ENCODE results near the gene GRHL3. TPM values are rescaled to one million over a fixed set of nuclear protein-coding genes. Genes with fewer than 3 reads are reported as not detected.

The GRHL3 gene
- total RNA-seq, 1 donor from 2014 or later = 20.5 TPM

DNA sequence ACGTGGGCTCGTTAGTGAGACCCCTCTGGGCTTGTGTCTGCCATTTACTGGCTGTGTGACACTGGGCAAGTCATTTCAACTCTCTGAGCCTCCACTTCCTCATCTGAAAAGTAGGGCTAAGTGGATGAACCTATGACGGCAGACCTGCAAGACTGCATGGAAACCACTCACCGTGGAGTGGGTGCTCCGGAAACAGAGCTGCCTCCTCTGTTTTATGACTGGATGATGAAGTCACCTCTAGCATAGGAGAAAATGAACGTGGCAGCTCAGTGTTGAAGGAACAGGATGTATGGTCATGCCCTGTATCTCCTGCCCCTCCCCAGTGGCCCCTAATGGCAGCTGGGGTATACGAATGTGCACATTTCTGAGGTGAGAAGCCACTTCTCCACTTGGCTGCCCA, 53.9 kb downstream of the GRHL3 start:
- no peak overlapping the region for H3K4me3 ChIP-seq (ENCODE audit: low read depth, low read length)
- H3K27me3 ChIP-seq (ENCODE audit: control insufficient read depth, insufficient read depth, low read length) = no peaks in the 10 kb centered on the region
- H3K36me3 ChIP-seq (ENCODE audit: control insufficient read depth, insufficient read depth, low read length) = peaks cover 2% of the 10 kb centered on the region
- DNase-seq (ENCODE audit: low read depth) (peak; percentile 51), FAIRE-seq (no peak)
- TF ChIP-seq, protein P1, sequence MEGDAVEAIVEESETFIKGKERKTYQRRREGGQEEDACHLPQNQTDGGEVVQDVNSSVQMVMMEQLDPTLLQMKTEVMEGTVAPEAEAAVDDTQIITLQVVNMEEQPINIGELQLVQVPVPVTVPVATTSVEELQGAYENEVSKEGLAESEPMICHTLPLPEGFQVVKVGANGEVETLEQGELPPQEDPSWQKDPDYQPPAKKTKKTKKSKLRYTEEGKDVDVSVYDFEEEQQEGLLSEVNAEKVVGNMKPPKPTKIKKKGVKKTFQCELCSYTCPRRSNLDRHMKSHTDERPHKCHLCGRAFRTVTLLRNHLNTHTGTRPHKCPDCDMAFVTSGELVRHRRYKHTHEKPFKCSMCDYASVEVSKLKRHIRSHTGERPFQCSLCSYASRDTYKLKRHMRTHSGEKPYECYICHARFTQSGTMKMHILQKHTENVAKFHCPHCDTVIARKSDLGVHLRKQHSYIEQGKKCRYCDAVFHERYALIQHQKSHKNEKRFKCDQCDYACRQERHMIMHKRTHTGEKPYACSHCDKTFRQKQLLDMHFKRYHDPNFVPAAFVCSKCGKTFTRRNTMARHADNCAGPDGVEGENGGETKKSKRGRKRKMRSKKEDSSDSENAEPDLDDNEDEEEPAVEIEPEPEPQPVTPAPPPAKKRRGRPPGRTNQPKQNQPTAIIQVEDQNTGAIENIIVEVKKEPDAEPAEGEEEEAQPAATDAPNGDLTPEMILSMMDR (IDR thresholded peaks at IDR 0.05; ENCODE audit: insufficient read depth, low read length, severe bottlenecking) = no peak

DNA sequence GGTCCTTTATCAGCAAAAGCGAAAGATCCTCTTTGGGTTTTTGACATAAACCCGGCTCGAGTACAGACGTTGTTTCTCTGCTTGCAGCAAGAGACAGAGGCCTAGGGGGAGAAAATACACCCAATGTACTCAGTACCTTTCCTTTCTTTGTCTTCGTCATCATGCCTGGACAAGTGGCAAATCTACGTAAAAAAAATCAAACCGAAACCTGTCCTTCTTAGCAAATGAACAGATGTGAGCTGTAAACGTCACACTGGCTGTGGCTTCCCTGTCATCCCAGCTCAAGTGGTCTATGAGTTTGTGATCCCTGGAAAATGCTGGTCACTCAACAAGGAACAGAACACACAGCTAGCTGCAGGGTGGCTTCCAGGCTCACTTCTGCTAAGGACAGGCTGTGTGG, 54.6 kb downstream of the GRHL3 start:
- DNase-seq (ENCODE audit: low read depth) (peak; percentile 83), FAIRE-seq (no peak)
- H3K36me3 ChIP-seq (ENCODE audit: control insufficient read depth, insufficient read depth, low read length) = peaks cover 2% of the 10 kb centered on the region

GRCh38 chr1:24374891-24375786, 56.0 kb downstream of the GRHL3 start:
- TF ChIP-seq, protein P1 (IDR thresholded peaks at IDR 0.05; ENCODE audit: insufficient read depth, low read length, severe bottlenecking) = no peak
- FAIRE-seq (no peak), DNase-seq (ENCODE audit: low read depth) (peak; percentile 90)
- Histone ChIP-seq H3K4me3 (ENCODE audit: low read depth, low read length) (no peak overlapping the region), H3K27me3 (ENCODE audit: control insufficient read depth, insufficient read depth, low read length) (no peaks in the 10 kb centered on the region), H3K36me3 (ENCODE audit: control insufficient read depth, insufficient read depth, low read length) (no peaks in the 10 kb centered on the region)

More for the DNA sequence above, 54.6 kb downstream of the GRHL3 start:
- Histone ChIP-seq H3K27me3 (ENCODE audit: control insufficient read depth, insufficient read depth, low read length) (no peaks in the 10 kb centered on the region), H3K4me3 (ENCODE audit: low read depth, low read length) (no peak overlapping the region)
- TF ChIP-seq, protein P1 (IDR thresholded peaks at IDR 0.05; ENCODE audit: insufficient read depth, low read length, severe bottlenecking) = no peak

DNA sequence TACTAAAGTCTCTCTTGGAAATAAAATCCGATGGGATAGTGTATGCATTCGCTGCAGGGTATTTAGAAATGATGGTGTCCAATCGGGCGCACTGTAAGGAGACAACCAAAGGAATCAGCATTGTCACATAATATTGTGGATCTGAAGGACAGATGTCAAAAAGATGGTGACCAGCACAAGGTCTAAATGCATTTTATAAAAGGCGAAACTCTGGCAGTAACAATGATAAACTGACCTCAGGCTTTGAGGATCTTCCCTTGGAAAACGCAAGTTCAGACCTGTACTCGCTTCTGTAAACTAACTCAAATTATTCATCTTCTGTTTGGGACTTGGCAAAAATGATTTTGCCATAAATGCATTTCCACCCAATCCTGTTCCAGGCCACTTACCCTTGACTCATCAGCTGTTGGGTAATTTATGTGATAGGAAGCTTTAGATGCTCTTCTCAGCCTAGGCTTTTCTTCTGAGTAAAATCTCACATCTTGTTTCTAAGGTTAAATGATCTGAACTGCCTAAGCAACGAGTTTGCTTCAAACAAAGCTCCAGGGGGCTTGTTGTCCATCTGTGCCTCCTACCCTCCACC, 60.7 kb downstream of the GRHL3 start:
- Histone ChIP-seq H3K27me3 (ENCODE audit: control insufficient read depth, insufficient read depth, low read length) (no peaks in the 10 kb centered on the region), H3K4me3 (ENCODE audit: low read depth, low read length) (no peak overlapping the region), H3K36me3 (ENCODE audit: control insufficient read depth, insufficient read depth, low read length) (no peaks in the 10 kb centered on the region)
- TF ChIP-seq, protein P1 (IDR thresholded peaks at IDR 0.05; ENCODE audit: insufficient read depth, low read length, severe bottlenecking) = no peak
- FAIRE-seq (peak; percentile 94), DNase-seq (ENCODE audit: low read depth) (peak; percentile 99)

DNA sequence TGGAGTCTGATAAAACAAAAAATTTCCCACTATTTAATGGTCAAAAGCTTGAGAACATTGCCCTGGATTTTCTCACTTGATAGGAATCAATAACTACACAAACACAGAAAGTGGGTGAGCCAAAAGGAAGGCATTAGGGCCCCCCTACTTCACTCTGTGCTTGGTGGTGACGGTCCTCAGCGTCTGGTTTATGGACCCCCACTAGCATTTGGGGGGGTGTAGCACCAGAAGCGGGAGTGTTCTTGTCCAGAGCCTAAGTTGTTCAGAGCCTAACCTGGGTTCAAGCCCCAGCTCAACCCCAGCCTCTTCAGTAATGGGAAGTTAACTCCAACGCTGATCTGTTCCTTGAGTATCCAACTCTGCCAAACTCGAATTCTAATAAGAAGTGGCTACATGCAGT, 61.4 kb downstream of the GRHL3 start:
- H3K36me3 ChIP-seq (ENCODE audit: control insufficient read depth, insufficient read depth, low read length) = no peaks in the 10 kb centered on the region
- no peaks in the 10 kb centered on the region for H3K27me3 ChIP-seq (ENCODE audit: control insufficient read depth, insufficient read depth, low read length)
- DNase-seq (ENCODE audit: low read depth) (no peak), FAIRE-seq (no peak)
- TF ChIP-seq, protein P1 (IDR thresholded peaks at IDR 0.05; ENCODE audit: insufficient read depth, low read length, severe bottlenecking) = no peak
- no peak overlapping the region for H3K4me3 ChIP-seq (ENCODE audit: low read depth, low read length)
